ENCODE data around the gene TMEM237.

The TMEM237 gene

DNA sequence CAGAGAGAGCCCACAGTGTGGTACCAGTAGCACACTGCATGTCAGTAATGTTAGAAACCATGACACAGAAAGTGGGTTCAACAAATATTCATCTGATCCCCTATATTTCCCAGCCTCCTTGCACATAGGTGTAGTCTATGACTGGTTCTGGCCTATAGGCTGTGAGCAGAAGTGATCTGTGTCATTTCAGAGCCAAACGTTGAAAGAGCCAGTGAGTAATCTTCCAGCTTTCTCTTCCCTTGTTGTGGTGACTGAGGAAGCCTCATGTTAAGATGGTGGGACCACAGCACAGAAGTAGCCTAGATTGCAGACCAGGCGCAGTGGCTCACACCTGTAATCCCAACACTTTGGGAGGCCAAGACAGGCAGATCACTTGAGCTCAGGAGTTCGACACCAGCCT is 4.1 kb downstream of the TMEM237 start:
- no peaks in the 10 kb centered on the region for H3K79me1 ChIP-seq (ENCODE audit: low read length)
- no peaks in the 10 kb centered on the region for H3K27me3 ChIP-seq (ENCODE audit: insufficient read depth, low read length, poor library complexity)
- no peak overlapping the region for H3K4me3 ChIP-seq (ENCODE audit: low read length)
- H3K27ac ChIP-seq (ENCODE audit: low read depth, low read length), result no peak overlapping the region
- H3K18ac ChIP-seq (ENCODE audit: low read length), result no peak overlapping the region
- DNase-seq, result no peak
- no peak overlapping the region for H2BK5ac ChIP-seq (ENCODE audit: low read length)
- no peak overlapping the region for H3K23ac ChIP-seq (ENCODE audit: low read length)
- H2BK120ac ChIP-seq (ENCODE audit: low read depth, low read length), result no peak overlapping the region
- no peak overlapping the region for H3K56ac ChIP-seq (ENCODE audit: low read length)
- no peaks in the 10 kb centered on the region for H3K4me1 ChIP-seq (ENCODE audit: control insufficient read depth, low read depth, low read length)
- no peak overlapping the region for H3K9ac ChIP-seq (ENCODE audit: low read length)
- no peak overlapping the region for H2BK15ac ChIP-seq (replicated peaks; ENCODE audit: low read depth)
- no CpG with 5 or more reads among the region's 3 CpGs for WGBS (ENCODE audit: extremely low coverage, insufficient coverage, low lambda C conversion rate)
- no peaks in the 10 kb centered on the region for H3K36me3 ChIP-seq (ENCODE audit: control insufficient read depth, insufficient read depth, low read length)
- no peak overlapping the region for H3K4me2 ChIP-seq (ENCODE audit: low read length)
- H3K79me2 ChIP-seq (ENCODE audit: control insufficient read depth, insufficient read depth, low read length), result peaks cover 5% of the 10 kb centered on the region
- H2AK5ac ChIP-seq (ENCODE audit: low read length), result no peak overlapping the region
- H4K5ac ChIP-seq (ENCODE audit: low read length), result no peak overlapping the region
- H3K4ac ChIP-seq (ENCODE audit: low read depth, low read length), result no peak overlapping the region
- H4K8ac ChIP-seq (ENCODE audit: low read depth, low read length), result no peak overlapping the region

DNA sequence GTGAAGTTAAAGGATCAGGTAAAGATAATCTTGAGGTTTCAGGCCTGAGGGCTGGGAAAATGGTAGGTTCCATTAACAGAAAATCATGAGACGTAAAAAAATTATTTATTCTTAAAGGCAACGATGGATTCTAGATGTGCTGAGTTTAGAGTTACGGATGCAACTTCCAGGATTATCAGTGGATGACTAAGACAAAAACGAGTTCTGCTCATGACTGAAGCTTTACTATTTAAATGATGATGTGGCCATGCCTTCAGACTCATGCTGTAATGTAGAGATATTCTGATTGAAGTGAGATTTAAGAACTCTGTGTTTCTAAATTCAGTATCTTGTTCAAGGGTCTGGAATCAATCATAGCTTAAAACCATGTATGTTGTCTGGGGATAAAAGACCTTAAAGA is 5.0 kb downstream of the TMEM237 start:
- Histone ChIP-seq H2BK120ac (ENCODE audit: low read depth, low read length) (no peak overlapping the region), H3K4me1 (ENCODE audit: control insufficient read depth, low read depth, low read length) (no peaks in the 10 kb centered on the region), H3K4me3 (ENCODE audit: low read length) (no peak overlapping the region), H3K4ac (ENCODE audit: low read depth, low read length) (no peak overlapping the region), H3K56ac (ENCODE audit: low read length) (no peak overlapping the region), H3K36me3 (ENCODE audit: control insufficient read depth, insufficient read depth, low read length) (peaks cover 6% of the 10 kb centered on the region), H3K27ac (ENCODE audit: low read depth, low read length) (no peak overlapping the region), H3K18ac (ENCODE audit: low read length) (no peak overlapping the region), H2BK5ac (ENCODE audit: low read length) (no peak overlapping the region), H3K79me1 (ENCODE audit: low read length) (no peaks in the 10 kb centered on the region), H3K23ac (ENCODE audit: low read length) (no peak overlapping the region), H3K79me2 (ENCODE audit: control insufficient read depth, insufficient read depth, low read length) (peaks cover 5% of the 10 kb centered on the region), H2AK5ac (ENCODE audit: low read length) (no peak overlapping the region), H3K9ac (ENCODE audit: low read length) (no peak overlapping the region), H4K5ac (ENCODE audit: low read length) (no peak overlapping the region), H4K8ac (ENCODE audit: low read depth, low read length) (no peak overlapping the region), H3K27me3 (ENCODE audit: insufficient read depth, low read length, poor library complexity) (no peaks in the 10 kb centered on the region), H3K4me2 (ENCODE audit: low read length) (no peak overlapping the region), H2BK15ac (replicated peaks; ENCODE audit: low read depth) (no peak overlapping the region)
- no peak for DNase-seq
- no CpG with 5 or more reads among the region's 4 CpGs for WGBS (ENCODE audit: extremely low coverage, insufficient coverage, low lambda C conversion rate)

GRCh38 chr2:201633661-201634249 is 9.5 kb downstream of the TMEM237 start:
- no peaks in the 10 kb centered on the region for H3K4me1 ChIP-seq (ENCODE audit: control insufficient read depth, low read depth, low read length)
- peaks cover 8% of the 10 kb centered on the region for H3K36me3 ChIP-seq (ENCODE audit: control insufficient read depth, insufficient read depth, low read length)
- no peak overlapping the region for H3K9ac ChIP-seq (ENCODE audit: low read length)
- H2AK5ac ChIP-seq (ENCODE audit: low read length), result no peak overlapping the region
- no CpG with 5 or more reads among the region's 4 CpGs for WGBS (ENCODE audit: extremely low coverage, insufficient coverage, low lambda C conversion rate)
- no peak overlapping the region for H4K8ac ChIP-seq (ENCODE audit: low read depth, low read length)
- no peak overlapping the region for H3K27ac ChIP-seq (ENCODE audit: low read depth, low read length)
- no peaks in the 10 kb centered on the region for H3K79me2 ChIP-seq (ENCODE audit: control insufficient read depth, insufficient read depth, low read length)
- H3K4ac ChIP-seq (ENCODE audit: low read depth, low read length), result no peak overlapping the region
- no peak overlapping the region for H2BK5ac ChIP-seq (ENCODE audit: low read length)
- H3K4me3 ChIP-seq (ENCODE audit: low read length), result no peak overlapping the region
- DNase-seq, result no peak
- no peak overlapping the region for H4K5ac ChIP-seq (ENCODE audit: low read length)
- no peak overlapping the region for H3K18ac ChIP-seq (ENCODE audit: low read length)
- H3K23ac ChIP-seq (ENCODE audit: low read length), result no peak overlapping the region
- H3K27me3 ChIP-seq (ENCODE audit: insufficient read depth, low read length, poor library complexity), result no peaks in the 10 kb centered on the region
- H3K56ac ChIP-seq (ENCODE audit: low read length), result no peak overlapping the region
- no peak overlapping the region for H2BK120ac ChIP-seq (ENCODE audit: low read depth, low read length)
- no peak overlapping the region for H3K4me2 ChIP-seq (ENCODE audit: low read length)
- no peaks in the 10 kb centered on the region for H3K79me1 ChIP-seq (ENCODE audit: low read length)
- H2BK15ac ChIP-seq (replicated peaks; ENCODE audit: low read depth), result no peak overlapping the region

DNA sequence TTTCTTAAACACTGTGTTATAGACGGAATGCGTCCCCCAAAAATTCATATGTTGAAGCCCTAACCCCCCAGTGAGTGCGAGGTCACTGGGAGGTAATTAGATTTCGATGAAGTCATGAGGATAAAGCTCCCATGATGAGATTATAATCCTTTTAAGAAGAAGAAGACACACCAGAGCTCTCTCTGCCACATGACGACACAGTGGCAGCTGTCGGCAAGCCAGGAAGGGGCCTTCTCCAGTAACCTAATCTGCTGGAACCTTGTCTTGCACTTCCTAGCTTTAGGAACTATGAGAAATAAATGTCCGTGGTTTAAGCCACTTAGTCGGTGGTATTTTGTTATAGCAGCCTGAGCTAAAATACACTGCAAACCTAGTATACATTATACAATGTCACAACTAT is 12.3 kb downstream of the TMEM237 start:
- Histone ChIP-seq H3K56ac (ENCODE audit: low read length) (no peak overlapping the region), H3K4me1 (ENCODE audit: control insufficient read depth, low read depth, low read length) (no peaks in the 10 kb centered on the region), H3K4me2 (ENCODE audit: low read length) (no peak overlapping the region), H3K27ac (ENCODE audit: low read depth, low read length) (no peak overlapping the region), H2BK5ac (ENCODE audit: low read length) (no peak overlapping the region), H3K23ac (ENCODE audit: low read length) (no peak overlapping the region), H3K9ac (ENCODE audit: low read length) (no peak overlapping the region), H3K4me3 (ENCODE audit: low read length) (no peak overlapping the region), H3K79me1 (ENCODE audit: low read length) (no peaks in the 10 kb centered on the region), H4K5ac (ENCODE audit: low read length) (no peak overlapping the region), H3K4ac (ENCODE audit: low read depth, low read length) (no peak overlapping the region), H2BK15ac (replicated peaks; ENCODE audit: low read depth) (no peak overlapping the region), H3K27me3 (ENCODE audit: insufficient read depth, low read length, poor library complexity) (no peaks in the 10 kb centered on the region), H2BK120ac (ENCODE audit: low read depth, low read length) (no peak overlapping the region), H2AK5ac (ENCODE audit: low read length) (no peak overlapping the region), H3K79me2 (ENCODE audit: control insufficient read depth, insufficient read depth, low read length) (no peaks in the 10 kb centered on the region), H4K8ac (ENCODE audit: low read depth, low read length) (no peak overlapping the region), H3K36me3 (ENCODE audit: control insufficient read depth, insufficient read depth, low read length) (peaks cover 11% of the 10 kb centered on the region), H3K18ac (ENCODE audit: low read length) (no peak overlapping the region)
- no CpG with 5 or more reads among the region's 8 CpGs for WGBS (ENCODE audit: extremely low coverage, insufficient coverage, low lambda C conversion rate)
- DNase-seq, result no peak

- Histone ChIP-seq H3K18ac (ENCODE audit: low read length) (no peak overlapping the region), H3K27me3 (ENCODE audit: insufficient read depth, low read length, poor library complexity) (no peaks in the 10 kb centered on the region), H3K23ac (ENCODE audit: low read length) (no peak overlapping the region), H3K79me1 (ENCODE audit: low read length) (no peaks in the 10 kb centered on the region), H3K4me3 (ENCODE audit: low read length) (no peak overlapping the region), H4K5ac (ENCODE audit: low read length) (no peak overlapping the region), H3K9ac (ENCODE audit: low read length) (no peak overlapping the region), H3K79me2 (ENCODE audit: control insufficient read depth, insufficient read depth, low read length) (no peaks in the 10 kb centered on the region), H4K8ac (ENCODE audit: low read depth, low read length) (no peak overlapping the region), H3K27ac (ENCODE audit: low read depth, low read length) (no peak overlapping the region), H2AK5ac (ENCODE audit: low read length) (no peak overlapping the region), H2BK5ac (ENCODE audit: low read length) (no peak overlapping the region), H2BK15ac (replicated peaks; ENCODE audit: low read depth) (no peak overlapping the region), H3K4me2 (ENCODE audit: low read length) (no peak overlapping the region), H2BK120ac (ENCODE audit: low read depth, low read length) (no peak overlapping the region), H3K4ac (ENCODE audit: low read depth, low read length) (no peak overlapping the region), H3K36me3 (ENCODE audit: control insufficient read depth, insufficient read depth, low read length) (peaks cover 11% of the 10 kb centered on the region), H3K56ac (ENCODE audit: low read length) (no peak overlapping the region), H3K4me1 (ENCODE audit: control insufficient read depth, low read depth, low read length) (no peaks in the 10 kb centered on the region)
- no CpG with 5 or more reads among the region's 2 CpGs for WGBS (ENCODE audit: extremely low coverage, insufficient coverage, low lambda C conversion rate)
- DNase-seq, result no peak
Measured at GRCh38 chr2:201630577-201630976, 12.7 kb downstream of the TMEM237 start.

DNA sequence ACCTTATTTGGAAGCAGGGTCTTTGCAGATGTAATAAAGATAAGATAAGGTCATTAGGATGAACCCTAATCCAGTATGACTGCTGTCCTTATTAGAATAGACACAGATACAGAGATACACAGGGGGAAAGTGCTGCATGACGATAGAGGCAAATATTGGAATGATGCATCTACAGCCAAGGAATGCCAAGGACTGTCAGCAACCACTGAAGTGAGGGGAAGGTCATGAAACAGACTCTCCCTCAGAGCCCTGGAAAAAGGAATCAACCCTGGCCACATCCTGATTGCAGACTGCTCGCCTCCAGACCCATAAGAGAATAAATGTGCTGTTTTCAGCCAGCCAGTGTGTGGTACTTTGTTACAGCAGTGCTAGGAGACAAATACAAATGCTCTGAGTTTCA is 14.8 kb downstream of the TMEM237 start:
- Histone ChIP-seq H3K79me2 (ENCODE audit: control insufficient read depth, insufficient read depth, low read length) (no peaks in the 10 kb centered on the region), H3K4me1 (ENCODE audit: control insufficient read depth, low read depth, low read length) (no peaks in the 10 kb centered on the region), H2BK120ac (ENCODE audit: low read depth, low read length) (no peak overlapping the region), H3K27me3 (ENCODE audit: insufficient read depth, low read length, poor library complexity) (no peaks in the 10 kb centered on the region), H4K8ac (ENCODE audit: low read depth, low read length) (no peak overlapping the region), H2BK15ac (replicated peaks; ENCODE audit: low read depth) (no peak overlapping the region), H3K18ac (ENCODE audit: low read length) (no peak overlapping the region), H3K4me2 (ENCODE audit: low read length) (no peak overlapping the region), H3K4ac (ENCODE audit: low read depth, low read length) (no peak overlapping the region), H3K79me1 (ENCODE audit: low read length) (no peaks in the 10 kb centered on the region), H2AK5ac (ENCODE audit: low read length) (no peak overlapping the region), H2BK5ac (ENCODE audit: low read length) (no peak overlapping the region), H3K36me3 (ENCODE audit: control insufficient read depth, insufficient read depth, low read length) (peaks cover 5% of the 10 kb centered on the region), H3K9ac (ENCODE audit: low read length) (no peak overlapping the region), H3K4me3 (ENCODE audit: low read length) (no peak overlapping the region), H3K56ac (ENCODE audit: low read length) (no peak overlapping the region), H3K27ac (ENCODE audit: low read depth, low read length) (no peak overlapping the region), H4K5ac (ENCODE audit: low read length) (no peak overlapping the region), H3K23ac (ENCODE audit: low read length) (no peak overlapping the region)
- no peak for DNase-seq
- WGBS (ENCODE audit: extremely low coverage, insufficient coverage, low lambda C conversion rate), result no CpG with 5 or more reads among the region's 2 CpGs

All from mesendoderm (in vitro differentiated cells).